ENCODE data around the gene COL21A1.
"Not testable (repeated sequence)": the region's sequence is repeated elsewhere in the genome, so short reads cannot be mapped to it uniquely, and the experiment has no call there.

COL21A1 gene

DNA sequence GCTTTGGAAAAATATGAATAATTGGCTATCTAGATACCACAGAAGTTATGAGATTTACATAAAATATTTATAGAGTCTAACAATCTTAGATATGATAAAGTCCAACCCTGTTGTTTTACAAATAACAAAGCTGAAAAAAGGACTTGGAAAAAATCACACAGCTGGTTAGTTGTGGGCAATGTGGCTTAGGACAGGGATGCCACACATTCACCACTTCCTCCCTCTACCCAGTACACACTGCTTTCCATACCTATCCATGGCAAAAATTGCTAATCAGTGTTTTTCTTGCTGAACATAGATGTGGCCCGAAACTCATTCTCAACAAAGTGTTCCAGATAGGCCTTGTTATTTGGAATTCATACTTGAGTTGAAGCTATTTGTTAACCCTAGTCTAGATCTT, 224.7 kb downstream of the COL21A1 start:
- H3K4me3 ChIP-seq (ENCODE audit: low read depth, low read length) = no peak overlapping the region
- TF ChIP-seq, protein P1, sequence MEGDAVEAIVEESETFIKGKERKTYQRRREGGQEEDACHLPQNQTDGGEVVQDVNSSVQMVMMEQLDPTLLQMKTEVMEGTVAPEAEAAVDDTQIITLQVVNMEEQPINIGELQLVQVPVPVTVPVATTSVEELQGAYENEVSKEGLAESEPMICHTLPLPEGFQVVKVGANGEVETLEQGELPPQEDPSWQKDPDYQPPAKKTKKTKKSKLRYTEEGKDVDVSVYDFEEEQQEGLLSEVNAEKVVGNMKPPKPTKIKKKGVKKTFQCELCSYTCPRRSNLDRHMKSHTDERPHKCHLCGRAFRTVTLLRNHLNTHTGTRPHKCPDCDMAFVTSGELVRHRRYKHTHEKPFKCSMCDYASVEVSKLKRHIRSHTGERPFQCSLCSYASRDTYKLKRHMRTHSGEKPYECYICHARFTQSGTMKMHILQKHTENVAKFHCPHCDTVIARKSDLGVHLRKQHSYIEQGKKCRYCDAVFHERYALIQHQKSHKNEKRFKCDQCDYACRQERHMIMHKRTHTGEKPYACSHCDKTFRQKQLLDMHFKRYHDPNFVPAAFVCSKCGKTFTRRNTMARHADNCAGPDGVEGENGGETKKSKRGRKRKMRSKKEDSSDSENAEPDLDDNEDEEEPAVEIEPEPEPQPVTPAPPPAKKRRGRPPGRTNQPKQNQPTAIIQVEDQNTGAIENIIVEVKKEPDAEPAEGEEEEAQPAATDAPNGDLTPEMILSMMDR (IDR thresholded peaks at IDR 0.05; ENCODE audit: low read depth, low read length, missing control alignments) = no peak
- no peak for DNase-seq (ENCODE audit: low read depth)

DNA sequence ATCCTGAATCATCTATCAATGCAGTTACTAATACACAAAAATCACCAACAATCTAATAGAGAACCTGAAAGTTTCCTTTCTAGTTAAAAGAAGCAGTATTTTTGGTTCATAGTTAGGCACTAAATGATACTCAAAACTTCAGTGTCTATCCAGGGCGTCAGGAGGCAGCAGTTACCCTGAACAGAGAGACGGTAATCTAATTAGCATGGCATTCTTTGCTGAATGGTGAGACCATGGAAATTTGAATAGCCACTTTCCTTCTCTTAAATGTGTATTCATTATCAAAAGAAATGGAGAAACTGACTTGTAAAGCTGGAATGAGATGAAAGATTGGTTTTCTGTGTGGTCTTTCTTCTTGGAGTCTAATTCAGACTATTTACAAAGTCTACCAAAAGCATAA, 225.4 kb downstream of the COL21A1 start:
- TF ChIP-seq, protein P1 (IDR thresholded peaks at IDR 0.05; ENCODE audit: low read depth, low read length, missing control alignments) = no peak
- no peak for DNase-seq (ENCODE audit: low read depth)
- H3K4me3 ChIP-seq (ENCODE audit: low read depth, low read length) = no peak overlapping the region

DNA sequence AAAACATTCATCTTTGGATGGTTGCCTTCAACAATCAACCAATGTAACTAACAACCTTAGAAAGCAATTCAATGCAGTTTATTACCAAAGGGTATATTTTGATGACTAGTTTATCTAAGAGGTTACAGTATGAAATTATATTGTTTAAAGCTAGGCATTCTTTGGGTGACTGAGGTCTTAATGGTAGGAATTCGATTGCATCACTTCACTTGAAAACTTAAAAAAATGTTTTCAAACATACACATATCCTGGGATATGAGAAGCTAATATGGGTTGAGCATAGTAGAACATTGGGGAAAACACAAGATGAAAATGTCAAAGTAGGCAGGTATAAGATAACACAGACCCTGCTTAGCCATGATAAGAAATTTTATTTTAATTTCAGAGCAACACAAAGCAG, 227.4 kb downstream of the COL21A1 start:
- no peak overlapping the region for H3K4me3 ChIP-seq (ENCODE audit: low read depth, low read length)
- TF ChIP-seq, protein P1 (IDR thresholded peaks at IDR 0.05; ENCODE audit: low read depth, low read length, missing control alignments) = no peak
- no peak for DNase-seq (ENCODE audit: low read depth)

DNA sequence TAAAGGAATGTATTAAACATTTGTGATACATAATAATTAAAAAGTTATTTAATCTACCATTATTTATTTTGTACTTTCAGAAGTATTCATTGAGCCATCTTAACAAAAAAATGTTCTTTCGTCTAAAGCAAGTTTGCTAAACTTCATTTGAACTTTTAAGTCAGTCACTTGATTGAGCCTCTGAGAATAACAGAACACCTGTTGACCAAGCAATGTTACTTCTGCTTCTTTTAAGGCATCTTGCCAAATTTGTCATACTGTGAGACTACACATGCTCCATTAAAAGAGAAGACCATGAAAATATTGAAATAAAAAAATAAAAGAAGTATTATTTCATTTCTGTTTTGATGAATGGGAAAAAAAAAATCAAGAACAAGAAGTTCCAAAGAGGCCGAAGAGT, 230.2 kb downstream of the COL21A1 start:
- H3K4me3 ChIP-seq (ENCODE audit: low read depth, low read length) = no peak overlapping the region
- TF ChIP-seq, protein P1 (IDR thresholded peaks at IDR 0.05; ENCODE audit: low read depth, low read length, missing control alignments) = no peak
- DNase-seq (ENCODE audit: low read depth) = no peak

DNA sequence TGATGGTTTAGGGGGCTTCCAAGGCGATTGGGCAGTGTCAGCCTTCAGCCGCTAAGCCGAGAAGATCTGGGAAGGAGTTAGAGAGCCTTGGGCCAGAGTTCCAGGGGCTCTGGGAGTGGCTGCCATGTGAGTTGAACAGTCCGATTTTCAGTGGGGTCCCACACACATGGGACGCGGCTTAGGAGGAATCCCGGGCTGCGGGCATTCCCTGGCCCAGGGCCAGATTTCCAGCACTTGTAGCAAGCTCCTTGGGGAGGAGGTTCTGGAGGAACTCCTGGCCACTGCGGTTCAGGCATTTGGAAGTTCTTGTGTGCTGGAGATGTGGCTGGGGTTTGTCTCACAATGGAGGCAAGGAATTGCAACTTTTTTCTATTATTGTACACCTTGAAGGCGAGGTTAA, 233.3 kb downstream of the COL21A1 start:
- not testable (repeated sequence) for H3K4me3 ChIP-seq (ENCODE audit: low read depth, low read length); DNase-seq (ENCODE audit: low read depth)

DNA sequence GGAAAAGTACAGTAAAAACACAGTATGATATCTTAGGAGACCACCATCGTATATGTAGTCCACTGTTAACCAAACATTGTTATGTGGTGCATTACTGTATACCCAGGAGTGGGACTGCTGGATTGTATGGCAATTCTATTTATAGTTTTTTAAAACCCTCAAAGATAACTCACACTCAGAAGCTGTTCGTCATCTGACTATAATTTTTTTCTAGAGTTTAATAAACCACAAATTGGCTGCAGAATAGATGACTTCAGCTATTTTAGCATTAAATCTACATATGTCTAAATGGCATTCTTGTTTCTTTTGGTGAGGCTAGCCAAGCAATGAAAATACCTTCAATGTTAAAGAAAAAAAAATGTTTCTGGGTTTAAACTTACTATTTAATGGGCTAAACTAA, 237.7 kb downstream of the COL21A1 start:
- TF ChIP-seq, protein P1 (IDR thresholded peaks at IDR 0.05; ENCODE audit: low read depth, low read length, missing control alignments) = no peak
- no peak for DNase-seq (ENCODE audit: low read depth)
- no peak overlapping the region for H3K4me3 ChIP-seq (ENCODE audit: low read depth, low read length)

Data from GM12864 (cell line).